ENCODE results near the gene GRAMD2B. TPM values are rescaled to one million over a fixed set of nuclear protein-coding genes. Genes with fewer than 3 reads are reported as not detected.

GRAMD2B gene
- total RNA-seq, 2 experiments from 2014 or later = 7.2 to 9.4 TPM

DNA sequence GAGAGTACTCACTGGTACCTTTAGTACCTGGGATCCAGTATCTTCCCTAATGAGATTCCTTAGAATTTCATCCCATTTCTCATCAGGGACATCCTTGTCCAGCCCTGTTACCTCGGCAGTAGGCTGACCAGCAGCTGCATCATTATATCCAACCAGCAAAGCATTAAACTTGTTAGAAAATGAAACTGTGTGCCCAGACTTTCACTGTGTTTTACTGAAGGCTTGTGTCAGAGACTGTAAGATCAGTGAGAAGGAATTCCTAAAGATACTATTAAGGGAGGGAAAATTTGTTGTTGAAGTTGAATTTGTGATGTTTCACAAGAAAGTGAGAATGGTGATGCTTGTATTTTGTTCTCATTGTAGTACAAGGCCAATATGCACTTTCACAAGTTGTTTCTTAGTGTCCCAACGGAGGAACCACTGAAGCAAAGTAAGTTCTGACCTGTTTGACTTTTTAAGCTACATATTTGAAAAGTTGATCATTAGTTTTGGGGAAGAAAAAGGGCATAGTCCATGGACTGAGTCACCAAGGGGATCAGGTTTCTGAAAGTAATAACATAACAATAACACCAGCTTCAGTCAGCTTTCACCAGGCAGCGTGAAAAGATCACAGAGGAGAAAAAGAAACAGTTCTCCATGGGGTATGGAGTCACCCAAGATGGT, 48.8 kb downstream of the GRAMD2B start:
- H3K9me3 ChIP-seq (ENCODE audit: control insufficient read depth in 1 of 2, insufficient read depth in 1 of 2, low read length in 2 of 2) = no peaks in the 10 kb centered on the region
- Mint-ChIP-seq H3K27ac (no peak overlapping the region), H3K4me1 (ENCODE audit: low read depth) (no peaks in the 10 kb centered on the region), H3K36me3 (ENCODE audit: low read depth) (peaks cover 53% of the 10 kb centered on the region), H3K27me3 (no peaks in the 10 kb centered on the region), H3K9me3 (no peaks in the 10 kb centered on the region), H3K4me3 (no peak overlapping the region)
- H3K27me3 ChIP-seq (ENCODE audit: control insufficient read depth in 1 of 2, insufficient read depth in 2 of 2, low read length in 2 of 2) = no peaks in the 10 kb centered on the region
- DNase-seq (no peak), ATAC-seq (ENCODE audit: poor library complexity) (no peak)
- H3K4me3 ChIP-seq (ENCODE audit: low read length) = no peak overlapping the region
- no peaks in the 10 kb centered on the region for H3K4me1 ChIP-seq (ENCODE audit: insufficient read depth, low read length)
- CTCF ChIA-PET = no interaction called here
- H3K36me3 ChIP-seq (ENCODE audit: insufficient read depth, low read length) = peaks cover 14% of the 10 kb centered on the region
- POLR2A ChIA-PET = no interaction called here
- intact Hi-C loops (cut with DNase I, micrococcal nuclease) = no loop called here
- TF ChIP-seq, protein P1, sequence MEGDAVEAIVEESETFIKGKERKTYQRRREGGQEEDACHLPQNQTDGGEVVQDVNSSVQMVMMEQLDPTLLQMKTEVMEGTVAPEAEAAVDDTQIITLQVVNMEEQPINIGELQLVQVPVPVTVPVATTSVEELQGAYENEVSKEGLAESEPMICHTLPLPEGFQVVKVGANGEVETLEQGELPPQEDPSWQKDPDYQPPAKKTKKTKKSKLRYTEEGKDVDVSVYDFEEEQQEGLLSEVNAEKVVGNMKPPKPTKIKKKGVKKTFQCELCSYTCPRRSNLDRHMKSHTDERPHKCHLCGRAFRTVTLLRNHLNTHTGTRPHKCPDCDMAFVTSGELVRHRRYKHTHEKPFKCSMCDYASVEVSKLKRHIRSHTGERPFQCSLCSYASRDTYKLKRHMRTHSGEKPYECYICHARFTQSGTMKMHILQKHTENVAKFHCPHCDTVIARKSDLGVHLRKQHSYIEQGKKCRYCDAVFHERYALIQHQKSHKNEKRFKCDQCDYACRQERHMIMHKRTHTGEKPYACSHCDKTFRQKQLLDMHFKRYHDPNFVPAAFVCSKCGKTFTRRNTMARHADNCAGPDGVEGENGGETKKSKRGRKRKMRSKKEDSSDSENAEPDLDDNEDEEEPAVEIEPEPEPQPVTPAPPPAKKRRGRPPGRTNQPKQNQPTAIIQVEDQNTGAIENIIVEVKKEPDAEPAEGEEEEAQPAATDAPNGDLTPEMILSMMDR (IDR thresholded peaks at IDR 0.05) = no peak
- no peak overlapping the region for H3K27ac ChIP-seq (ENCODE audit: low read depth in 1 of 2, low read length in 2 of 2)

DNA sequence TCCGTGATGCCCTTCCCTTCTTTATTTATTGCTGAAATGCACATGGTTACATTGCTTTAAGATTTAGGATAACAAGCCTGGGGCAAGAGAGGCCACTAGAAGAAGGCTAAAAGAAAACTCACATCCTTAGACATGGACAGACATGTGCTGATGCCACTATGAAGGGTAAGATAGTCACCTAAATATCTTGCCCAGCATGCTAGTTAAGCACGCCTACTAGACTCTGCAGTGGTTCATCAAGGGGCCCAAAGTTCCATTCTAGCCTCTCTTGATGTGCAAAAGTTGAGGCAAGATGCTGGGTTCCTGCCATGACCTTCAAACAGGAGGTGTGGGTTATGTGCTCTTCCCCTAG, 49.3 kb downstream of the GRAMD2B start:
- H3K9me3 Mint-ChIP-seq = no peaks in the 10 kb centered on the region
- no peak overlapping the region for H3K27ac Mint-ChIP-seq
- ChIA-PET CTCF (no interaction called here), POLR2A (no interaction called here)
- H3K4me3 Mint-ChIP-seq = no peak overlapping the region
- intact Hi-C loops (cut with DNase I, micrococcal nuclease) = no loop called here
- Histone ChIP-seq H3K36me3 (ENCODE audit: insufficient read depth, low read length) (peaks cover 14% of the 10 kb centered on the region), H3K9me3 (ENCODE audit: control insufficient read depth in 1 of 2, insufficient read depth in 1 of 2, low read length in 2 of 2) (no peaks in the 10 kb centered on the region), H3K4me3 (ENCODE audit: low read length) (no peak overlapping the region), H3K27ac (ENCODE audit: low read depth in 1 of 2, low read length in 2 of 2) (no peak overlapping the region), H3K27me3 (ENCODE audit: control insufficient read depth in 1 of 2, insufficient read depth in 2 of 2, low read length in 2 of 2) (no peaks in the 10 kb centered on the region), H3K4me1 (ENCODE audit: insufficient read depth, low read length) (no peaks in the 10 kb centered on the region)
- no peaks in the 10 kb centered on the region for H3K4me1 Mint-ChIP-seq (ENCODE audit: low read depth)
- DNase-seq (no peak), ATAC-seq (ENCODE audit: poor library complexity) (no peak)
- H3K36me3 Mint-ChIP-seq (ENCODE audit: low read depth) = peaks cover 48% of the 10 kb centered on the region
- TF ChIP-seq, protein P1 (IDR thresholded peaks at IDR 0.05) = no peak
- H3K27me3 Mint-ChIP-seq = no peaks in the 10 kb centered on the region

DNA sequence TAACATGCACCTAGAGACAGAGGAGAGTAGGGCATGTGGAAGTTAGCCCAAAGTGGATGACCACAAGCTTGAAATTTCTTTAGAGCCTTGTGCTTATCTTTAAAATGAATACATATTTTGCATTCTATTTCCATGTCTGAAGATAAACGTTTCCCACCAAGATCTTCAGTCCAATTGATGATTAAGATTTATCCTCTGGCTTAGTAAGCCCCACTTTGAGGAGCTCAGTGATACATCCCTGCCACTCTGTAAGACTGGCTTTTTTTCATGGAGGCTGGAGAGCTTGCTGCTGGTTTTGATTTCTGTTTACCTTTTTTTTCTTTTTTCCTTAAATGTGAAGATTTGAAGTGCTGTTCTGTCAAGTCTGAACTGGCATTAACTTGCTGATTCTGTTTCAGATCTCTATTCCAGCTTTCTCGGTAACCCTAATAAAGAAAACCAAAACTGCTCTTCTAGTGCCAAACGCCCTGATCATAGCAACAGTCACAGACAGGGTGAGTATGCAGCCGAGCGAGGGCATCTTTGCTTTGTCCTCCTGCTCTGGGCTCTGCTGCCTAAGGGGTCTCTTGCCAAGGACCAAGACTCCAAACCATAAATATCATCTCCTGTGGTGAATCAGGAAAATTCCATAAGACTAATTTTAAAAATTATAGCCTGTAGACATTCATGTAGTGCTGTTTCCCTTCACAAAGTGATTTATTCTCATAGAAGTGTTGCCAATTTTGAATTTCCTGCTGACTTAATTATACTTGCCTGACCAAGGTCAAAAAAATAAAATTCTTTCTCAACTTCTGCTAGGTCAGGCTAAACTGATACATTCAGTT, 54.3 kb downstream of the GRAMD2B start:
- Mint-ChIP-seq H3K4me1 (ENCODE audit: low read depth) (no peaks in the 10 kb centered on the region), H3K36me3 (ENCODE audit: low read depth) (peaks cover 62% of the 10 kb centered on the region), H3K4me3 (no peak overlapping the region), H3K9me3 (no peaks in the 10 kb centered on the region), H3K27me3 (no peaks in the 10 kb centered on the region), H3K27ac (no peak overlapping the region)
- no peak overlapping the region for H3K4me3 ChIP-seq (ENCODE audit: low read length)
- H3K27me3 ChIP-seq (ENCODE audit: control insufficient read depth in 1 of 2, insufficient read depth in 2 of 2, low read length in 2 of 2) = no peaks in the 10 kb centered on the region
- no peak for ATAC-seq (ENCODE audit: poor library complexity)
- ChIA-PET POLR2A (no interaction called here), CTCF (no interaction called here)
- no peak overlapping the region for H3K27ac ChIP-seq (ENCODE audit: low read depth in 1 of 2, low read length in 2 of 2)
- peaks cover 29% of the 10 kb centered on the region for H3K36me3 ChIP-seq (ENCODE audit: insufficient read depth, low read length)
- no peaks in the 10 kb centered on the region for H3K9me3 ChIP-seq (ENCODE audit: control insufficient read depth in 1 of 2, insufficient read depth in 1 of 2, low read length in 2 of 2)
- no peak for DNase-seq
- intact Hi-C loops (cut with DNase I, micrococcal nuclease) = no loop called here
- TF ChIP-seq, protein P1 (IDR thresholded peaks at IDR 0.05) = no peak
- H3K4me1 ChIP-seq (ENCODE audit: insufficient read depth, low read length) = no peaks in the 10 kb centered on the region

Data from CD4-positive, alpha-beta T cell (primary cell).